Measurements from ENCODE around the gene ARID1B.

The ARID1B gene

DNA sequence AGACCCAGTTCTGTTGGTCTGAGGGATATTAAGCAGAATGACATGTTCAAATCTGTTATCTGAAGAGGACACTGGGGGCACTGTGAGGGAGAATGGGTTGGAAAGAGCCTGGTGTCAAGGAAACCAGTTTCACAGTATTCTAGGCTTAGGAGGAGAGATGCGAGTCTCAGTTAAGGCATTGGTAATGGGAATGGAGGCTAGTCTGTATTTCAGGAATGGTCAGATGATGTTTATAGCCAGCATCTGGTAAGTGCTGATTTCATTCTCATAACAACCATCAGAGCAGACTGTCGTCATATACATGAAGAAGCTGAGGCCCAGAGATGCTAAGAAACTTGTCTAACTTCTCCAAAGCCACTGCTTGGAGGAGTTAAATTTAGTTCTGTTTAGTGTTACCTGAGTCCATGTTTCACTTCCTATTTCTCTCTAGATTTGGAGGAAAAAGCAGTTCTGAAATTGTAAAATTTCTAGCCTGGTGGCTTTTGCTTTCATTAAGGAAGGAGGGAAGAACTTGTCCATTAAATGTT, 242.0 kb downstream of the ARID1B start:
- H3K27me3 Mint-ChIP-seq = no peaks in the 10 kb centered on the region
- H3K36me3 Mint-ChIP-seq = no peaks in the 10 kb centered on the region
- DNase-seq (ENCODE audit: low spot score in 2 of 2) = peak in 1 of 2 donors; percentile 17
- no peaks in the 10 kb centered on the region for H3K9me3 Mint-ChIP-seq
- peak overlapping the region; percentile 66 for H3K4me3 Mint-ChIP-seq
- peak overlapping the region; percentile 88 for H3K27ac Mint-ChIP-seq
- peak; percentile 13 for ATAC-seq (ENCODE audit: low read depth)
- peaks cover 46% of the 10 kb centered on the region for H3K4me1 Mint-ChIP-seq

DNA sequence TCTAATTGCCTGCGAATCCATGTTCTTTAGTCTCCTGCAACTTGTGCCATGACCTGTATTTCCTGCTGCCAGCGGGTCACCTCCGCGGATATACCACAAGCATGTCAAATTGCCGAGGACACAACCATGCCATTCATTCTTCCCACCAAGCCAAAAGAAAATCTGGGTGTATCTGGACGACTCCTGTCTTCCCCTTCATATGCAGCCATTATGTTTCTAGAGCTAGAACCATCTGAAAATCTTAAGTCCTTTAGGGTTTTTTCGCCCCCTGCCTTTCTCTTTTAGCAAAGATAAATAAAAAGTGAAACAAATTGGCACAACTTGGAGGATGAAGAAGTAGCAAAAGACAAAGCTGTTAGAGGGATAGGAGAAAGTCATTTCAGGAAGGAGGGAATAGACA, 242.6 kb downstream of the ARID1B start:
- no peak for ATAC-seq (ENCODE audit: low read depth)
- peaks cover 43% of the 10 kb centered on the region for H3K4me1 Mint-ChIP-seq
- DNase-seq (ENCODE audit: low spot score in 2 of 2) = peak in 1 of 2 donors; percentile 16
- H3K4me3 Mint-ChIP-seq = peak overlapping the region; percentile 66
- H3K9me3 Mint-ChIP-seq = no peaks in the 10 kb centered on the region
- peak overlapping the region; percentile 88 for H3K27ac Mint-ChIP-seq
- H3K36me3 Mint-ChIP-seq = no peaks in the 10 kb centered on the region
- H3K27me3 Mint-ChIP-seq = no peaks in the 10 kb centered on the region

DNA sequence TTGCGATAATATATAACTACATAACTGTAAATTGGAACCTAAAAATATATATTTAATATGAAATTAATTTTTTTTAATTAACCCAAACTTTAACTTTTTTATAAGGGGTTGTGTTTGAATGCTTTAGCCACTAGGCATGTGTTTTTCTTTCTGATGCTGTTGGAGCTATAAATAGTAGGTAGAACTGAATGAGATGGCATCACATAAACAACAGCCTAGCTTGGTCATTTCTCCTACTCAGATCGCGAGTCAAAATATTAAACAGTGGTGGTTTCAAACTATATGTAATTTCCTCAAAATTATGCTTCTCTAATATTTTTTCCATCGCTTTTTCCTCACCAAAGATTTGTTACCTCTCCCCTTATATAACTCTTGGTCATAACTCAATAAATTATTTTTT, 243.2 kb downstream of the ARID1B start:
- no peak for ATAC-seq (ENCODE audit: low read depth)
- H3K27ac Mint-ChIP-seq = peak overlapping the region; percentile 88
- peaks cover 38% of the 10 kb centered on the region for H3K4me1 Mint-ChIP-seq
- no peaks in the 10 kb centered on the region for H3K27me3 Mint-ChIP-seq
- no peaks in the 10 kb centered on the region for H3K9me3 Mint-ChIP-seq
- no peaks in the 10 kb centered on the region for H3K36me3 Mint-ChIP-seq
- H3K4me3 Mint-ChIP-seq = peak overlapping the region; percentile 92
- no peak for DNase-seq (ENCODE audit: low spot score in 2 of 2)

DNA sequence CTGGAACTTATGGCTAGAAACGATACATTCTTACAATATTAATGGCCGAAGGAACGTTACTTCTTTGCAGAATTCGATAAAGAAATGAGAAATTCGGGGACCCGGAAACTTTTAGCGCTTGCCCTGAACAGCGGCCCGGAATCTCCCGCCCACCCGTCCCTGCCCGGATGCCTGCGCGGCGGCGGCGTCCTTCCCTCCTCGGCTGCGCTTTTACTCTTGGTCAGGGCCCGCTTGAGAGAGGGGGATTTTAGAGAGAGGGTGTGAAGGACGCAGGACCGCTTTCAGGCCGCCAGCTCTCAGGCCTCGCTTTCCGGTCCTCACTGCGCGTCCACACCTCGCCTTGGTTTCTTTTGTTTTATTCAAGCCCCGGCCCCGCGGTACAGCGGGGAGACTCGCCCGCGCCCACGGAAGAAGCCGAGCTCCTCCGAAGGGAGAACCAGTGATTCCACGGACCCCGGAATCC, 243.7 kb downstream of the ARID1B start:
- Mint-ChIP-seq H3K27ac (peak overlapping the region; percentile 88), H3K4me3 (peak overlapping the region; percentile 92), H3K4me1 (peaks cover 37% of the 10 kb centered on the region), H3K9me3 (no peaks in the 10 kb centered on the region), H3K27me3 (no peaks in the 10 kb centered on the region), H3K36me3 (peaks cover 1% of the 10 kb centered on the region)
- DNase-seq (ENCODE audit: low spot score in 2 of 2) (peak in 1 of 2 donors; percentile 60), ATAC-seq (ENCODE audit: low read depth) (peak; percentile 24)

DNA sequence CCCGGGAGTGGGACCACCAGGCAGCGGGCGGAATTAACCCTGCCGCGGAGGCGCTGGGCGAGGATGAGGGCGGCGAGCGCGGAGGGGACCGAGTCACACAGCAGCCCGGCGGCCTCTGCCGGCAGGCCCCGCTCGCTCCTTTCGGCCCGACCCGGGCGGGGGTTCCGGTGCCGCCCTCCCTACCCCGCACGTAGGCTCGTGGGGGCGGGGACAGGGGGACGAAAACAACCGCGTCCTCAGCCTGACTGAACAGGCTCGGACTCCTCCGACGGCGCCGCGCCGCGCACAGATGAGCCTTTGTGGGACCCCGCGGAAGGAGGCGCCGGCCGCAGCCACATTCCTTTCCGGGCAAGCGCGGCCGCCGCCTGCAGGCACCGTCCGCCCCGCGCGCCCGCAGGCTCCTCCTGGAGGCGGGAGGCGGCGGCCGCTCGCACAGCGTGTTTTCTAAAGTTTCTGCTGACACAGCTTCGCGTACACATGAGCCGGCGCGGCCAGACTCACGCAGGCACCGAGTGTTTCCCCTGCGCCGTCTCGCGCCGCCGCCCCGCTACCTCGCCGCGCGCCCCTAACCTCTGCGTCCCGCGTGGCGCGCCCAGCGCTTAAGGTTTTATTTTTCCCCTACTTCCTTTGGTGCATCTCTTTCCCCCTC, 244.3 kb downstream of the ARID1B start:
- peak overlapping the region; percentile 92 for H3K4me3 Mint-ChIP-seq
- no peaks in the 10 kb centered on the region for H3K9me3 Mint-ChIP-seq
- peak overlapping the region; percentile 88 for H3K27ac Mint-ChIP-seq
- ATAC-seq (ENCODE audit: low read depth) = peak; percentile 76
- peaks cover 32% of the 10 kb centered on the region for H3K4me1 Mint-ChIP-seq
- no peaks in the 10 kb centered on the region for H3K27me3 Mint-ChIP-seq
- DNase-seq (ENCODE audit: low spot score in 2 of 2) = peak; percentile 89 to 92
- H3K36me3 Mint-ChIP-seq = peaks cover 1% of the 10 kb centered on the region

DNA sequence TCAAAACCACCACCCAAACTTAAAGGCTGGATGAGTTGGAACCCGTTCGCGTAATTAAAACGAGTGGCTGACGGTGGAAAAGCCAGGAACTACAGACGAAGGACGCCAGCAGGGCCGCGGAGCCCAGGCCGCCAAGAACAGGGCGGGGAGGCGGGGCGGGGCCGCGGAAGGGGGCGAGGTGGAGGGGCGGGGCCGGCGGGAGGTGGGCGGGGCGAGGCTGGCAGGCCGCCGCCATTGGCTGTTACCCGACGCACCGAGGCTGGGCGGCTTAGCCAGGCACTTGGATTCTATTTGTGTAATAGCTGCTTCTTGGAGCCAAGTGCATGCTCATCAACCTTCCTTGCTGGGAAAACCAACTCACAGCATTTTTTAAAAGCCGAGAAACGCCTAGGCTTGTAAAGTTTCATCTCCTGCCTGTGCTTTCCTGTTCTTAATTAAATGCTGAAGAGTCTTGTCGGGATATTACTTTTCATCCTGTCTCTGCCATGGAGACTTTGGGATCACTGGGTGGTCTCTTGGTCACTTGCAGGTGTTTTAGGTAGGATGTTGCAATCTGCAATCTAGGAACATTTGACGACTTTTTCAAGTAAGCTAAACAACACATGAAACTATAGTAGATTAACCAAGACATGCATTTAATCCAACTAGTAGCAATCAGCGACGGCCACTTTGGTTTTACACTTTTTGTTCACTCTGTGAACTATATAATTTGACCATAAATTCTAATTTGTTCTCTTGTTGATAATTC, 245.0 kb downstream of the ARID1B start:
- ATAC-seq (ENCODE audit: low read depth) (peak; percentile 56), DNase-seq (ENCODE audit: low spot score in 2 of 2) (peak in 1 of 2 donors; percentile 71)
- H3K9me3 Mint-ChIP-seq = no peaks in the 10 kb centered on the region
- H3K27me3 Mint-ChIP-seq = no peaks in the 10 kb centered on the region
- H3K27ac Mint-ChIP-seq = peak overlapping the region; percentile 88
- peaks cover 28% of the 10 kb centered on the region for H3K4me1 Mint-ChIP-seq
- H3K36me3 Mint-ChIP-seq = peaks cover 1% of the 10 kb centered on the region
- H3K4me3 Mint-ChIP-seq = peak overlapping the region; percentile 92

DNA sequence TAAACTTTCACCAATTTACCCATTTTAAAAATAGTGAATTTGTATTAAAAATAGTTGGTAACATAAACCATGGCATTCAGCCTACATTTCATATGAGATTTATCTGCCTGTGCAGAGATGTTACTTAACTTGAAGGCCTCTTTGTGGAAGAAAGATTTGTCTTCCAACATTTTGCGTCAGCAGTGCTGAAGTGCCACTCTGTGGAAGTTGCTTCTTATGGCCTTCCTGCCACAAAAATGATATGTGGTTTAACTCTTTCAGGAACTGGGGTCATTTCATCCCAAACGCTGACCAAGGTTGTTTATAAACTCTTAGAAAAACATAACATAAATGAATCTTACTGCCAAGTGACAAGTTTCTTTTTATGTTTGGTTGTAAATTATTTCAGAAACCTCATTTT, 246.8 kb downstream of the ARID1B start:
- H3K27ac Mint-ChIP-seq = no peak overlapping the region
- H3K27me3 Mint-ChIP-seq = no peaks in the 10 kb centered on the region
- H3K9me3 Mint-ChIP-seq = no peaks in the 10 kb centered on the region
- H3K36me3 Mint-ChIP-seq = peaks cover 1% of the 10 kb centered on the region
- ATAC-seq (ENCODE audit: low read depth) = no peak
- H3K4me3 Mint-ChIP-seq = no peak overlapping the region
- no peak for DNase-seq (ENCODE audit: low spot score in 2 of 2)
- H3K4me1 Mint-ChIP-seq = peaks cover 21% of the 10 kb centered on the region

DNA sequence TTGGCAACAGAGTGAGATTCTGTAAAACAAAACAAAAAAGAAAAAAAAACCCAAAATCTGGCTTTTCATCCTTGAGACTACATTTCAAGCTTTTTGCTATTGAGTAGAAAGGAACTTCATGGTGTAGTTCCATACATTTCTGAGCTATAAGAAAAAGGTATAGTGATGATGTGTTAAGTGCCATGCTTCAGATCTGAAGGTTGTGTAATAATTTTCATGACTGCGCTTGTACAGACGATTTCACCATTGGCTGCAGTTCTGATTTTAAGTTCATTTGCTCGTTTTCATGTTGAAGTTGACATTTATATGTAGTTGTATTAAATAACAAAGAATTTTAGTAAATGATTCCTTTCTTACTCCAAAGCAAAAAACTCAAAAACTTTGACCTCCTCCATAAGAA, 247.6 kb downstream of the ARID1B start:
- Mint-ChIP-seq H3K4me1 (peaks cover 19% of the 10 kb centered on the region), H3K27me3 (no peaks in the 10 kb centered on the region), H3K9me3 (peaks cover 2% of the 10 kb centered on the region), H3K27ac (no peak overlapping the region), H3K36me3 (peaks cover 4% of the 10 kb centered on the region), H3K4me3 (no peak overlapping the region)
- DNase-seq (ENCODE audit: low spot score in 2 of 2) = no peak
- no peak for ATAC-seq (ENCODE audit: low read depth)

DNA sequence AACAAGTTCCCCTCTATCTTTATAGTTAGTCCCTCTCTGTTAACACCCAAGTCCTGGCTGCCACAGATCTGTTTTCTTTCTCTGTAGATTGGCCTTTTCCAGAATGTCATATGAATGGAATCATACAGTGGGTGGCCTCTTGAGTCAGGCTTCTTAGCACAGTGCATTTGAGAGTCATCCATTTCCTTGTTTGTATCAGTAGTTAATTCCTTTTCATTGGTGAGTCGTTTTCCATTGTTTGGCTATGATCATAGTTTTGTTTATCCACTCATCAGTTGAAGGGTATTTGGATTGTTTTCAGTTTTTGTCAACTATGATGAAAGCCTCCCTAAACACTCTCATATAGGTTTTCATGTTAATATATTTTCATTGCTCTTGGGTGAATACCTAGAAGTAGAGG, 248.3 kb downstream of the ARID1B start:
- Mint-ChIP-seq H3K27ac (no peak overlapping the region), H3K9me3 (peaks cover 2% of the 10 kb centered on the region), H3K4me1 (peaks cover 18% of the 10 kb centered on the region), H3K4me3 (no peak overlapping the region), H3K27me3 (no peaks in the 10 kb centered on the region), H3K36me3 (peaks cover 6% of the 10 kb centered on the region)
- no peak for DNase-seq (ENCODE audit: low spot score in 2 of 2)
- ATAC-seq (ENCODE audit: low read depth) = no peak

DNA sequence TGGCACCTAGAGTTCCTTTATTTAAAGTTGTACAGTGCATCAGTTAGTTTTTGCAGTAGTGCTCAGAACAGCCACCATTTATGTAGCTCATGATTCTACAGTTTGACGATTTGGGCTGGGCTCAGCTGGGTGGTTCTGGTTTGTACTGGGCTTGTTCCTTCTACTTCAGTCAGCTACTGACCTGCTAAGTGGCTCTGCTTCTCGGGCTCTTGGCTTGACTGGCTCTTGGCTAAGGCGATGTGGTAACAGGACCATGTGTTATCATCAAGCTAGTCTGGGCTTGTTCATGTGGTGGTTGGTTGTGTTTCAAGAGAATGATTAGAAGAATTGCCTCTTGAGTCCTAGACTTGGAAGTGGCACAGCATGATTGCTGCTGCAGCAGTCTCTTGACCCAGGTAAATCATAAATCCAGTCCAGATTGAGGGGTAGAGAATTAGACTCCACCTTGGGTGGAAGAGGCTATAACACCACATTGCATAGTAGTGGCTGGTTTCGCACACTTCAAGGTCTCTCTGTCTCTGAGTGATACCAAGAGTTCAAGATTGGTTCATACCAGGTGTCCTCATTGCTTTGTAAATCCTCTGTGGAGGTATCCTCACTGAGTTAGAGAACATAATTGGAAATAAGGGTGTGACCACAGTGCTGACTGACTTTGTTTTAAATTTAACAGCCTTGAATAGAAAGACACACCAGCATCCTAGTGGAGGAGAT, 253.0 kb downstream of the ARID1B start:
- Mint-ChIP-seq H3K27ac (no peak overlapping the region), H3K9me3 (peaks cover 2% of the 10 kb centered on the region), H3K36me3 (peaks cover 6% of the 10 kb centered on the region), H3K4me3 (no peak overlapping the region), H3K27me3 (no peaks in the 10 kb centered on the region), H3K4me1 (peaks cover 24% of the 10 kb centered on the region)
- DNase-seq (ENCODE audit: low spot score in 2 of 2) = no peak
- ATAC-seq (ENCODE audit: low read depth) = no peak

DNA sequence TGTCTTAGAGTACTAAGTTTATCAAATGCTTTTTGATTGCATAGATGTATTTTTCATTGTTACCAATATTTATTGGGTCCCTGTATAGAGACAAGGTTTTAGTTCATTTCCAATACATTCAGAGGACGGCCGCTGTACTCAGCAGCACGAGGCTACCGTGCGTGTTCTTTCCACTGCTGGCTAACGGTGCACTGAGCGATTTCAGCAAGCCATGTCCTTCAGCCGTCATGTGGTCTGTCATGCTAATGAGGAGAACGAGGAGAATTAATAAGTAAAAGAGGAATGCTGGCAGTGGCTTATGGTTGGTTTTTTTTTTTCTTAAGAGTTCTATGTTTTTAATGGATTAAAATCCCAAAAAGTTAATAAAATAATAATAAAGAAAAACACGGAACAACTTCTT, 253.6 kb downstream of the ARID1B start:
- H3K4me1 Mint-ChIP-seq = peaks cover 20% of the 10 kb centered on the region
- no peaks in the 10 kb centered on the region for H3K27me3 Mint-ChIP-seq
- H3K9me3 Mint-ChIP-seq = peaks cover 2% of the 10 kb centered on the region
- no peak for DNase-seq (ENCODE audit: low spot score in 2 of 2)
- H3K36me3 Mint-ChIP-seq = peaks cover 5% of the 10 kb centered on the region
- ATAC-seq (ENCODE audit: low read depth) = no peak
- H3K27ac Mint-ChIP-seq = no peak overlapping the region
- no peak overlapping the region for H3K4me3 Mint-ChIP-seq

DNA sequence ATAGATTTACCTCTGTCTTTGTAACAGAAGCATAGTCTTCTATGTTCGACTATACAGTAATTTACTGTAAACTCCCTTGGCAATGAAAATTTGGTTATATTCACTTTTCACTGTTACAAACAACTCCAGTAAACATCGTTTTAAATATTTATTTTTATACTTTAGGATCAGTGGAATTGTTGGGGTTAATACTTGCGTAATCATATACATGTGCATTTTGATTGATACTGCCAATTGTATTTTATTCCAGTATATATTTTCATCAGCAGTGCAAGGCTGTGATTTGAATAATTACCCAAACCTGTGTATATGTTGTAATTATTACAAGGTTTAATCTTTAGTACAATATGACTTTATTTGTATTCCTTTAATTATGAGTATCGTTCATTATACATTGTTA, 255.7 kb downstream of the ARID1B start:
- H3K27ac Mint-ChIP-seq = peak overlapping the region; percentile 90
- peaks cover 20% of the 10 kb centered on the region for H3K4me1 Mint-ChIP-seq
- no peak overlapping the region for H3K4me3 Mint-ChIP-seq
- DNase-seq (ENCODE audit: low spot score in 2 of 2) (no peak), ATAC-seq (ENCODE audit: low read depth) (no peak)
- H3K36me3 Mint-ChIP-seq = peaks cover 5% of the 10 kb centered on the region
- no peaks in the 10 kb centered on the region for H3K27me3 Mint-ChIP-seq
- peaks cover 2% of the 10 kb centered on the region for H3K9me3 Mint-ChIP-seq

DNA sequence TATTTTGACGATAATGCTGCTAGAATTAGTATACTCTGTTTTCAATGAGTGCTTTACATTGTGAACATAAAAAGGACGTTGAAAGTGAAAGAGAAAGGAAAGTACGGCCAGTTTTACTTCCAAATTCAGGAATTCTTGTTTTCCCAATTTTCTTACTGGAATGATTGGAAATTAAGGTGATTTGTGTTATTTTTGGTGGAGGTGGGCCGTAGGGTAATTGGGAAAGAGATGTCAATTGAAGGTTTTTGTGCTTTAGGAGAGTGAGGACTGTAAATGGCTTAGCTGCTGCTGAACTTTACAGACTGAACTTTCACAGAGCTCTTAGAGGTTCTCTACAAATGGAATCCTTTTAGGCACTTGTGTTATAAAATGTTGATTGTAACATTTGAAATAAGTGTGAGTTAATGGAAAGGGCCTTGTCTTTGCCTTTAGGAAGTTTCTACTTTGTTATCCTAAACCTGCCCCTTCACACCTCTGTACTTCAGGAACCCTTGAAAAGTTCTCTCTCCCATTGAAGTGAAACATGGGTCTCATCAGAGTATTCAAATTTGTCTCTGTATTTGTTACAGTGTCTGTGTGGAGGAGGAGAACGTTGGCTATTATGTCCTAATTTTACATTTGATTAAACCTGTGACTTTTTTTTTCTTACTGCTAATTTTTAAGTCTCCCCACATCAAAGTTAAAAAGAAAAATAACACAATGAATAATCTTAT, 256.4 kb downstream of the ARID1B start:
- Mint-ChIP-seq H3K4me3 (peak overlapping the region; percentile 95), H3K27ac (peak overlapping the region; percentile 90), H3K9me3 (peaks cover 2% of the 10 kb centered on the region), H3K27me3 (no peaks in the 10 kb centered on the region), H3K36me3 (peaks cover 5% of the 10 kb centered on the region), H3K4me1 (peaks cover 20% of the 10 kb centered on the region)
- DNase-seq (ENCODE audit: low spot score in 2 of 2) (no peak), ATAC-seq (ENCODE audit: low read depth) (peak; percentile 47)
